ENCODE measurements around the gene SMARCA2. TPM values are rescaled to one million over a fixed set of nuclear protein-coding genes. Genes with fewer than 3 reads are reported as not detected.

Gene SMARCA2
- total and polyA plus RNA-seq, 10 of the 15 experiments (the other 5 are each of a cell fraction or from before 2014, with no cell fraction given), result 100 to 392 (median 204) TPM

DNA sequence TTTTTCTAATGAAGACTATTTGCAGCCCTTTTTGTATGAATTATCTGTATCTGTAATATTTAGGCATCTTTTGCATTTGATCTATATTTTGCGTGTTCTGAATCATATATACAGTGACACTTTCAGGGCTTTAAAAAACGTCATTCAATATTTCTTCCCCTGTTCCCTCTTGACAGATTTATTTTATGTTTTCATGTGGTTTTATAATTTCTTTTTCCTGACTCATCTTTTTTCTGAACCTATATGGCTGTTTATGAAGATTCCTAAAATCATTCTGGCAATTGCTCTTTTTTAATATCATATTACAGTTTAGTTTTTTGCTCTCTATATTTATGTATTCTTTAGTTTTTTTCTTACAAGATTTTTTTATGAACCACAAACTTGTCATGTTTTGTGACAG, 67.6 kb downstream of the SMARCA2 start:
- H3K36me3 ChIP-seq (ENCODE audit: control insufficient read depth in 2 of 2, insufficient read depth in 2 of 2, low read length in 1 of 2), result peaks cover 12 to 42% of the 10 kb centered on the region in 2 experiments
- no peaks in the 10 kb centered on the region for H3K79me2 ChIP-seq (ENCODE audit: control insufficient read depth, insufficient read depth, low read length)
- POLR2A ChIA-PET, result no interaction called here
- TF ChIP-seq FOXM1 (IDR thresholded peaks at IDR 0.05; ENCODE audit: low read depth, low read length) (no peak), IRF4 (IDR thresholded peaks at IDR 0.05; ENCODE audit: low read depth, low read length) (no peak), STAT1 (conservative IDR thresholded peaks at IDR 0.05) (no peak), PAX5 (IDR thresholded peaks at IDR 0.05; ENCODE audit: borderline replicate concordance, low read depth, low read length) (no peak), NFYA (IDR thresholded peaks at IDR 0.05; ENCODE audit: borderline replicate concordance, low read depth, low read length) (no peak), ZNF384 (IDR thresholded peaks at IDR 0.05; ENCODE audit: borderline replicate concordance, low read depth, low read length) (no peak), ZNF622 (IDR thresholded peaks at IDR 0.05) (no peak), KAT2A (conservative IDR thresholded peaks at IDR 0.05; ENCODE audit: control insufficient read depth, low read depth, low read length) (no peak), KDM1A (IDR thresholded peaks at IDR 0.05; ENCODE audit: borderline replicate concordance) (no peak), STAT3 (IDR thresholded peaks at IDR 0.05; ENCODE audit: low read depth, low read length) (no peak), SUZ12 (IDR thresholded peaks at IDR 0.05; ENCODE audit: unreplicated experiment) (no peak), KLF5 (IDR thresholded peaks at IDR 0.05; ENCODE audit: partially characterized antibody) (no peak), IKZF2 (IDR thresholded peaks at IDR 0.05) (no peak)
- TF ChIP-seq, protein P1, sequence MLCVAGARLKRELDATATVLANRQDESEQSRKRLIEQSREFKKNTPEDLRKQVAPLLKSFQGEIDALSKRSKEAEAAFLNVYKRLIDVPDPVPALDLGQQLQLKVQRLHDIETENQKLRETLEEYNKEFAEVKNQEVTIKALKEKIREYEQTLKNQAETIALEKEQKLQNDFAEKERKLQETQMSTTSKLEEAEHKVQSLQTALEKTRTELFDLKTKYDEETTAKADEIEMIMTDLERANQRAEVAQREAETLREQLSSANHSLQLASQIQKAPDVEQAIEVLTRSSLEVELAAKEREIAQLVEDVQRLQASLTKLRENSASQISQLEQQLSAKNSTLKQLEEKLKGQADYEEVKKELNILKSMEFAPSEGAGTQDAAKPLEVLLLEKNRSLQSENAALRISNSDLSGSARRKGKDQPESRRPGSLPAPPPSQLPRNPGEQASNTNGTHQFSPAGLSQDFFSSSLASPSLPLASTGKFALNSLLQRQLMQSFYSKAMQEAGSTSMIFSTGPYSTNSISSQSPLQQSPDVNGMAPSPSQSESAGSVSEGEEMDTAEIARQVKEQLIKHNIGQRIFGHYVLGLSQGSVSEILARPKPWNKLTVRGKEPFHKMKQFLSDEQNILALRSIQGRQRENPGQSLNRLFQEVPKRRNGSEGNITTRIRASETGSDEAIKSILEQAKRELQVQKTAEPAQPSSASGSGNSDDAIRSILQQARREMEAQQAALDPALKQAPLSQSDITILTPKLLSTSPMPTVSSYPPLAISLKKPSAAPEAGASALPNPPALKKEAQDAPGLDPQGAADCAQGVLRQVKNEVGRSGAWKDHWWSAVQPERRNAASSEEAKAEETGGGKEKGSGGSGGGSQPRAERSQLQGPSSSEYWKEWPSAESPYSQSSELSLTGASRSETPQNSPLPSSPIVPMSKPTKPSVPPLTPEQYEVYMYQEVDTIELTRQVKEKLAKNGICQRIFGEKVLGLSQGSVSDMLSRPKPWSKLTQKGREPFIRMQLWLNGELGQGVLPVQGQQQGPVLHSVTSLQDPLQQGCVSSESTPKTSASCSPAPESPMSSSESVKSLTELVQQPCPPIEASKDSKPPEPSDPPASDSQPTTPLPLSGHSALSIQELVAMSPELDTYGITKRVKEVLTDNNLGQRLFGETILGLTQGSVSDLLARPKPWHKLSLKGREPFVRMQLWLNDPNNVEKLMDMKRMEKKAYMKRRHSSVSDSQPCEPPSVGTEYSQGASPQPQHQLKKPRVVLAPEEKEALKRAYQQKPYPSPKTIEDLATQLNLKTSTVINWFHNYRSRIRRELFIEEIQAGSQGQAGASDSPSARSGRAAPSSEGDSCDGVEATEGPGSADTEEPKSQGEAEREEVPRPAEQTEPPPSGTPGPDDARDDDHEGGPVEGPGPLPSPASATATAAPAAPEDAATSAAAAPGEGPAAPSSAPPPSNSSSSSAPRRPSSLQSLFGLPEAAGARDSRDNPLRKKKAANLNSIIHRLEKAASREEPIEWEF (IDR thresholded peaks at IDR 0.05; ENCODE audit: insufficient replicate concordance, low read depth, low read length), result no peak
- TF ChIP-seq, protein P2, sequence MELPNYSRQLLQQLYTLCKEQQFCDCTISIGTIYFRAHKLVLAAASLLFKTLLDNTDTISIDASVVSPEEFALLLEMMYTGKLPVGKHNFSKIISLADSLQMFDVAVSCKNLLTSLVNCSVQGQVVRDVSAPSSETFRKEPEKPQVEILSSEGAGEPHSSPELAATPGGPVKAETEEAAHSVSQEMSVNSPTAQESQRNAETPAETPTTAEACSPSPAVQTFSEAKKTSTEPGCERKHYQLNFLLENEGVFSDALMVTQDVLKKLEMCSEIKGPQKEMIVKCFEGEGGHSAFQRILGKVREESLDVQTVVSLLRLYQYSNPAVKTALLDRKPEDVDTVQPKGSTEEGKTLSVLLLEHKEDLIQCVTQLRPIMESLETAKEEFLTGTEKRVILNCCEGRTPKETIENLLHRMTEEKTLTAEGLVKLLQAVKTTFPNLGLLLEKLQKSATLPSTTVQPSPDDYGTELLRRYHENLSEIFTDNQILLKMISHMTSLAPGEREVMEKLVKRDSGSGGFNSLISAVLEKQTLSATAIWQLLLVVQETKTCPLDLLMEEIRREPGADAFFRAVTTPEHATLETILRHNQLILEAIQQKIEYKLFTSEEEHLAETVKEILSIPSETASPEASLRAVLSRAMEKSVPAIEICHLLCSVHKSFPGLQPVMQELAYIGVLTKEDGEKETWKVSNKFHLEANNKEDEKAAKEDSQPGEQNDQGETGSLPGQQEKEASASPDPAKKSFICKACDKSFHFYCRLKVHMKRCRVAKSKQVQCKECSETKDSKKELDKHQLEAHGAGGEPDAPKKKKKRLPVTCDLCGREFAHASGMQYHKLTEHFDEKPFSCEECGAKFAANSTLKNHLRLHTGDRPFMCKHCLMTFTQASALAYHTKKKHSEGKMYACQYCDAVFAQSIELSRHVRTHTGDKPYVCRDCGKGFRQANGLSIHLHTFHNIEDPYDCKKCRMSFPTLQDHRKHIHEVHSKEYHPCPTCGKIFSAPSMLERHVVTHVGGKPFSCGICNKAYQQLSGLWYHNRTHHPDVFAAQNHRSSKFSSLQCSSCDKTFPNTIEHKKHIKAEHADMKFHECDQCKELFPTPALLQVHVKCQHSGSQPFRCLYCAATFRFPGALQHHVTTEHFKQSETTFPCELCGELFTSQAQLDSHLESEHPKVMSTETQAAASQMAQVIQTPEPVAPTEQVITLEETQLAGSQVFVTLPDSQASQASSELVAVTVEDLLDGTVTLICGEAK (IDR thresholded peaks at IDR 0.05; ENCODE audit: borderline replicate concordance), result no peak
- no peaks in the 10 kb centered on the region for H4K20me1 ChIP-seq (ENCODE audit: control insufficient read depth, insufficient read depth)
- H3K4me2 ChIP-seq (ENCODE audit: control insufficient read depth, insufficient read depth), result no peak overlapping the region
- peaks cover 4% of the 10 kb centered on the region; the same call in 1 of the 2 replicates for H3K4me1 ChIP-seq (ENCODE audit: control insufficient read depth, insufficient read depth, low read length)
- H3K9ac ChIP-seq (ENCODE audit: control insufficient read depth, insufficient read depth, low read length), result no peak overlapping the region
- intact Hi-C loops (cut with micrococcal nuclease; ENCODE audit: unreplicated experiment), result loop anchor here (10.0 kb wide), 2 partner anchors 158 to 618 kb away; no protein-coding TSS in a partner anchor
- in situ Hi-C loops (cut with MboI), result no loop called here
- no peak for DNase-seq (ENCODE audit: low read depth, low spot score)
- no peak for ATAC-seq
- FAIRE-seq, result no peak
- RAD21 ChIA-PET (ENCODE audit: unreplicated experiment), result no interaction called here
- no peak overlapping the region for H3K27ac ChIP-seq (ENCODE audit: control insufficient read depth, insufficient read depth)
- H2AFZ ChIP-seq (ENCODE audit: control insufficient read depth, low read depth, low read length), result no peak overlapping the region
- SMC1A ChIA-PET (ENCODE audit: uncharacterized antibody, unreplicated experiment), result no interaction called here
- H3K4me3 ChIP-seq, result no peak overlapping the region
- no peaks in the 10 kb centered on the region for H3K9me3 ChIP-seq (replicated peaks; ENCODE audit: control insufficient read depth, insufficient read depth, low read length)
- CTCF ChIA-PET, result interaction anchor here (0.7 kb wide), 1 partner anchor 14 kb away, joined by 3 read pairs; no protein-coding TSS in a partner anchor
- WGBS (ENCODE audit: insufficient coverage, insufficient replicate concordance, low lambda C conversion rate, missing lambda C conversion rate), result 50% methylated on average over 2 of the region's 2 CpGs
- H3K27me3 ChIP-seq (replicated peaks in 1 of 2; ENCODE audit: control insufficient read depth in 2 of 2, insufficient read depth in 2 of 2, low read length in 1 of 2), result no peaks in the 10 kb centered on the region
- BruUV-seq (replicated peaks), result no TSS peak

All from GM12878 (cell line).